HEK293T (cell line): ENCODE results near the gene CHD2.
A peak's percentile ranks its signal among the peaks of the same experiment; 100 is the strongest.

Experiments
- CTCF ChIA-PET: fragments of 350-600 bp; formaldehyde crosslinking; extraction: SDS; loops from one replicate; lab custom pipeline; 2021; ENCODE audit warnings: antibody characterized with exemption, inconsistent platforms; lab: Yijun Ruan, JAX
- POLR2A ChIA-PET: fragments of 350-600 bp; formaldehyde crosslinking; extraction: SDS; loops from one replicate; lab custom pipeline; 2020; ENCODE audit warnings: antibody characterized with exemption, inconsistent platforms; lab: Yijun Ruan, JAX
- DNase-seq: peaks from one replicate; pipeline ENCODE4 v3.0.0; 2012; ENCODE audit warnings: mixed read lengths; ENCODE audit errors: extremely low spot score
- ARNT ChIP-seq: fragments of 450-650 bp; IDR thresholded peaks from 2 replicates; pipeline ENCODE4 v1.6.1; 2017; ENCODE audit warnings: mild to moderate bottlenecking
- BHLHE40 ChIP-seq: fragments of 450-650 bp; IDR thresholded peaks from 2 replicates; pipeline ENCODE4 v1.6.1; 2016; ENCODE audit warnings: mild to moderate bottlenecking, moderate library complexity, borderline replicate concordance
- CTBP1 ChIP-seq: fragments of 450-650 bp; IDR thresholded peaks from 2 replicates; pipeline ENCODE4 v1.6.1; 2016; ENCODE audit warnings: borderline replicate concordance
- ELF4 ChIP-seq: fragments of 450-650 bp; IDR thresholded peaks from 2 replicates; pipeline ENCODE4 v1.6.1; 2017; ENCODE audit warnings: antibody characterized with exemption
- FOXA1 ChIP-seq: fragments of 450-650 bp; IDR thresholded peaks from 2 replicates; pipeline ENCODE4 v1.6.1; 2016; ENCODE audit warnings: mild to moderate bottlenecking
- FOXK2 ChIP-seq: fragments of 450-650 bp; IDR thresholded peaks from 2 replicates; pipeline ENCODE4 v1.6.1; 2016; ENCODE audit warnings: mild to moderate bottlenecking
- FOXM1 ChIP-seq: fragments of 450-650 bp; IDR thresholded peaks from 2 replicates; pipeline ENCODE4 v1.6.1; 2017; ENCODE audit warnings: mild to moderate bottlenecking, borderline replicate concordance
- HDGF ChIP-seq: fragments of 450-650 bp; IDR thresholded peaks from 2 replicates; pipeline ENCODE4 v1.6.1; 2017; ENCODE audit warnings: antibody characterized with exemption, borderline replicate concordance
- L3MBTL2 ChIP-seq: fragments of 450-650 bp; conservative IDR thresholded peaks from 2 replicates; pipeline ENCODE4 v1.6.1; 2016; ENCODE audit warnings: mild to moderate bottlenecking
- LEF1 ChIP-seq: fragments of 450-650 bp; IDR thresholded peaks from 2 replicates; pipeline ENCODE4 v1.6.1; 2017; ENCODE audit warnings: mild to moderate bottlenecking, borderline replicate concordance
- NFRKB ChIP-seq: fragments of 450-650 bp; IDR thresholded peaks from 2 replicates; pipeline ENCODE4 v1.6.1; 2016; ENCODE audit warnings: mild to moderate bottlenecking, moderate library complexity
- PKNOX1 ChIP-seq: fragments of 450-650 bp; IDR thresholded peaks from 2 replicates; pipeline ENCODE4 v1.6.1; 2016
- SP1 ChIP-seq: fragments of 450-650 bp; IDR thresholded peaks from 2 replicates; pipeline ENCODE4 v1.6.1; 2017
- SUZ12 ChIP-seq: fragments of 450-650 bp; IDR thresholded peaks from 2 replicates; pipeline ENCODE4 v1.6.1; 2016; ENCODE audit warnings: mild to moderate bottlenecking
- TARDBP ChIP-seq: fragments of 450-650 bp; IDR thresholded peaks from 2 replicates; pipeline ENCODE4 v1.6.1; 2016
- ZNF384 ChIP-seq: fragments of 450-650 bp; IDR thresholded peaks from 2 replicates; pipeline ENCODE4 v1.6.1; 2016

Gene CHD2

GRCh38 chr15:92910451-92910850 lies 10.3 kb downstream of the CHD2 start:
- TF ChIP-seq ELF4, result no peak
- TF ChIP-seq ZNF384, result no peak
- TF ChIP-seq L3MBTL2, result no peak
- no peak for TF ChIP-seq TARDBP
- TF ChIP-seq CTBP1, result no peak
- no peak for TF ChIP-seq BHLHE40
- no peak for TF ChIP-seq FOXK2
- TF ChIP-seq NFRKB, result no peak
- TF ChIP-seq FOXM1, result no peak
- TF ChIP-seq PKNOX1, result no peak
- no peak for TF ChIP-seq SP1
- no peak for TF ChIP-seq LEF1
- no peak for TF ChIP-seq SUZ12
- TF ChIP-seq HDGF, result no peak
- TF ChIP-seq ARNT, result no peak
- TF ChIP-seq FOXA1, result no peak
- POLR2A ChIA-PET, result interaction anchor here (0.7 to 4.0 kb wide), 4 partner anchors 10 to 101 kb away, joined by 3 to 48 read pairs (median 5); partner anchors contain the start of gene CHD2
- no peak for DNase-seq
- CTCF ChIA-PET, result interaction anchor here (0.6 to 1.0 kb wide), 2 partner anchors 31 to 113 kb away, joined by 3 to 4 read pairs; no protein-coding TSS in a partner anchor

GRCh38 chr15:92914103-92914499 lies 14.0 kb downstream of the CHD2 start:
- DNase-seq, result no peak
- POLR2A ChIA-PET, result interaction anchor here (0.8 to 4.4 kb wide), 5 partner anchors 12 to 104 kb away, joined by 3 to 42 read pairs (median 13); partner anchors contain the start of gene CHD2
- CTCF ChIA-PET, result interaction anchor here (0.6 to 5.7 kb wide), 4 partner anchors 58 to 1202 kb away, joined by 3 to 31 read pairs (median 4); no protein-coding TSS in a partner anchor
- no peak for TF ChIP-seq LEF1
- no peak for TF ChIP-seq L3MBTL2
- no peak for TF ChIP-seq FOXK2
- no peak for TF ChIP-seq SUZ12
- TF ChIP-seq HDGF, result no peak
- TF ChIP-seq FOXM1, result no peak
- no peak for TF ChIP-seq SP1
- no peak for TF ChIP-seq BHLHE40

GRCh38 chr15:92914768-92915221 lies 14.7 kb downstream of the CHD2 start:
- ChIA-PET POLR2A (interaction anchor here (0.6 to 4.4 kb wide), 5 partner anchors 11 to 105 kb away, joined by 3 to 42 read pairs (median 13); no protein-coding TSS in a partner anchor), CTCF (interaction anchor here (0.6 to 5.7 kb wide), 2 partner anchors 33 to 118 kb away, joined by 7 to 31 read pairs; no protein-coding TSS in a partner anchor)
- TF ChIP-seq ELF4 (no peak), ARNT (no peak), BHLHE40 (no peak), FOXK2 (no peak), L3MBTL2 (no peak), FOXA1 (no peak), NFRKB (no peak), TARDBP (no peak), CTBP1 (no peak), HDGF (no peak), PKNOX1 (no peak), LEF1 (no peak), SUZ12 (no peak), SP1 (no peak), FOXM1 (no peak), ZNF384 (no peak)
- DNase-seq, result no peak

GRCh38 chr15:92915766-92916435 lies 15.8 kb downstream of the CHD2 start:
- TF ChIP-seq FOXA1 (no peak), CTBP1 (no peak), BHLHE40 (no peak), SP1 (no peak)
- POLR2A ChIA-PET, result interaction anchor here (0.8 to 3.4 kb wide), 8 partner anchors 8 to 106 kb away, joined by 3 to 42 read pairs (median 6); no protein-coding TSS in a partner anchor
- no peak for DNase-seq
- CTCF ChIA-PET, result interaction anchor here (1.4 to 5.7 kb wide), 3 partner anchors 7 to 119 kb away, joined by 3 to 31 read pairs (median 4); no protein-coding TSS in a partner anchor

GRCh38 chr15:92917598-92918407 lies 17.7 kb downstream of the CHD2 start:
- POLR2A ChIA-PET, result interaction anchor here (0.9 to 2.7 kb wide), 9 partner anchors 13 to 114 kb away, joined by 3 to 13 read pairs (median 5); partner anchors contain the start of gene CHD2
- peak; percentile 77 for DNase-seq
- CTCF ChIA-PET, result interaction anchor here (0.6 to 5.7 kb wide), 8 partner anchors 9 to 121 kb away, joined by 3 to 31 read pairs (median 4); partner anchors contain the start of gene CHD2
- TF ChIP-seq ARNT (no peak), ZNF384 (no peak), SP1 (no peak), ELF4 (no peak), FOXA1 (no peak), PKNOX1 (0 out of 2 replicates have a peak, but pooled peaks have one; percentile 16), FOXM1 (no peak), FOXK2 (0 out of 2 replicates have a peak, but pooled peaks have one; percentile 37), BHLHE40 (no peak), L3MBTL2 (no peak), SUZ12 (no peak), CTBP1 (no peak), TARDBP (no peak), HDGF (no peak), NFRKB (peak; percentile 73; the same call in 1 of the 2 replicates), LEF1 (no peak)
